Upper lobe of left lung (tissue), 4 donors: Measurements from ENCODE around the gene IDH3B.

Experiments used
- CTCF ChIP-seq, 6 experiments: fragments of 450-650 bp in 4 of 6; fragments of 200-600 bp in 2 of 6; sonication (generic) in 2 of 6; IDR thresholded peaks; one replicate each; pipeline ENCODE4 v1.5.1; 2016 to 2019; ENCODE audit warnings: antibody characterized with exemption in 6 of 6
- EP300 ChIP-seq, 4 donors: sonication (generic); formaldehyde crosslinking; IDR thresholded peaks; one replicate each; pipeline ENCODE4 v1.5.1; 2017; ENCODE audit warnings: antibody characterized with exemption in 4 of 4, control low read depth in 2 of 4
- POLR2A ChIP-seq, 4 donors: fragments of 450-650 bp; IDR thresholded peaks; one replicate each; pipeline ENCODE4 v1.5.1; 2016 to 2017; ENCODE audit warnings: antibody characterized with exemption in 4 of 4, mild to moderate bottlenecking in 2 of 4

GRCh38 chr20:2640899-2641298 is 23.1 kb downstream of the IDH3B start:
- TF ChIP-seq CTCF (IDR thresholded peaks at IDR 0.05) = no peak
- no peak for TF ChIP-seq POLR2A (IDR thresholded peaks at IDR 0.05)
- TF ChIP-seq EP300 (IDR thresholded peaks at IDR 0.05) = no peak
